ENCODE measurements around the gene LINGO4.
"Not testable (repeated sequence)": the region's sequence is repeated elsewhere in the genome, so short reads cannot be mapped to it uniquely, and the experiment has no call there.

LINGO4 gene

GRCh38 chr1:151776665-151777062 is 28.6 kb downstream of the LINGO4 start:
- no peak for DNase-seq

- DNase-seq, result no peak
These were observed 29.1 kb downstream of the LINGO4 start for GRCh38 chr1:151775894-151776664.

GRCh38 chr1:151774256-151774922 is 30.8 kb downstream of the LINGO4 start:
- DNase-seq, result no peak

GRCh38 chr1:151773702-151774101 is 31.5 kb downstream of the LINGO4 start:
- DNase-seq, result no peak

- DNase-seq, result not testable (repeated sequence)
These were observed 35.9 kb downstream of the LINGO4 start for GRCh38 chr1:151769270-151769669.

GRCh38 chr1:151768351-151769066 is 36.7 kb downstream of the LINGO4 start:
- DNase-seq, result not testable (repeated sequence)

GRCh38 chr1:151763990-151764389 is 41.2 kb downstream of the LINGO4 start:
- DNase-seq, result no peak

GRCh38 chr1:151762941-151763921 is 42.0 kb downstream of the LINGO4 start, which contains the start of gene MRPL9:
MRPL9 (minus strand) TSS chr1:151763496; CDS start chr1:151763479, 17 bp downstream.
- DNase-seq, result peak; percentile 84

GRCh38 chr1:151760597-151761385 is 44.4 kb downstream of the LINGO4 start:
- no peak for DNase-seq

GRCh38 chr1:151759241-151759640 is 46.0 kb downstream of the LINGO4 start:
- no peak for DNase-seq

GRCh38 chr1:151756291-151756690 is 48.9 kb downstream of the LINGO4 start:
- DNase-seq, result peak; percentile 19

Data from fibroblast of skin of right biceps (primary cell).